Measurements from ENCODE around the gene BCL11B. TPM values are rescaled to one million over a fixed set of nuclear protein-coding genes. Genes with fewer than 3 reads are reported as not detected.

Gene BCL11B
- total and polyA plus RNA-seq, 5 experiments from 2014 or later: 8.2 to 209 (median 12.1) TPM

DNA sequence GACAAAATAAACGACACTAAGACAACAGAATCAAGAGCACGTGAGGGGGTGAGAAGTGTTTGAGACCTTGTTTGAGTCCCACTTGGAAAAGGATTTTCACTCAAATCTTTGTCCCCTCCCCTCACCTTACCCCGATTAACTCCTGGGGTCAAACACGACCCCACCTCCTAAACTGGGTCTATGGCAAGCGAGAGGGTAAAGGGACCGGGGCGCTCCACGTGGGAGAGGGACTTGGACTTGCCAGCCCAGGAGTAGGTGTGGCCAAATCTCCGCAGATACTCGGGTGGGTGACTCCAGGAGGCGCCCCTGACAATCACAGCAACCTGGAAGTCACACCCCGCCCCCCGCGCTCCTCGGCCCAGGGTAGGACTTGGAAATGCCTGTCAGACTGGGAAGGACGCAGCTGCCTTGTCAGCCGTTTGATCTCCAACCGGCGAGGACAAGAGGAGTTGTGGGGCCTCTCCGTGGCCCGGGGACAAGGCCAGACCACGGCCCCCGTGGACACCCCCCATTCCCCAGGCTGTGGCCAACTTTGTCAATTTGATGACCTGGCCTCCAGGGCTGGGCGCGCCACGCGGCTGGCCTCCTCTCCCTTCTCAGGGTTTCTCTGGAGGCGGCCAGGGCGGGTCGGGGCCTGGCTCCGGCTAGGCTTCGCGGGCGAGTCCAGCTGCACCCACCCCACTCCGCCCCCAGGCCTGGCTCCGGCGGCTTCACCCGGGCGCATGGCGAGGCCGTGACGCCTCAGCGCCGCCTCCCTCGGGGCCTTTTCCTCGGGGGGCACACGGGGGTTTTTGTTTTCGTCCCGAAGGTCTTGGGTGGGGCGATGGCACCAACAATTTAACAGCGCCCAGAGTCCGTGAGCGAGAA is 1.1 kb upstream of the BCL11B start:
- H3K36me3 Mint-ChIP-seq: peaks cover 15 to 22% (median 17%) of the 10 kb centered on the region in 3 donors
- peak overlapping the region; percentile 86 to 99 (median 94) for H3K27ac Mint-ChIP-seq
- DNase-seq (peak in 7 of 10 donors; percentile 45 to 80 (median 54)), ATAC-seq (peak; percentile 8)
- peaks cover 0 to 7% (median 0%) of the 10 kb centered on the region in 9 donors for H3K9me3 Mint-ChIP-seq
- peaks cover 0 to 9% (median 0%) of the 10 kb centered on the region in 5 donors for H3K27me3 Mint-ChIP-seq
- POLR2A ChIA-PET: interaction anchor here (0.7 to 17.4 kb wide), 18 partner anchors 13 to 1300 kb away, joined by 3 to 1316 read pairs (median 4); no protein-coding TSS in a partner anchor
- peaks cover 15 to 53% (median 35%) of the 10 kb centered on the region in 4 donors for H3K4me1 Mint-ChIP-seq
- peak overlapping the region; percentile 90 to 100 (median 96) for H3K4me3 Mint-ChIP-seq

DNA sequence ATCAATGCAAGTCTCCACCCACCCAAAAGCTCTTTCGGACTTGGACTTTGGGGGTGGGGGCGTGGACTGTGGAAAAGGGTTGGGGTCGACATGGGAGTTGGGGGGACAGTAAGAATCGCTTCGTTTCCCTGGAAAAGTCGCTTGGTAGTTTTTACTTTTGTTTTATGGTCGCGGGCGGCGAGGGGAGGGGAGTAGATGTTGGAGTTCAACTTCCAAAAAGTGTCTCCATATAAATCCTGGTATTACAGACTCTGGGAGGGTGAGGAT is 568 bp upstream of the BCL11B start:
- ATAC-seq (no peak), DNase-seq (peak in 1 of 10 donors; percentile 29)
- Mint-ChIP-seq H3K4me3 (peak overlapping the region; percentile 90 to 100 (median 96)), H3K9me3 (peaks cover 0 to 7% (median 0%) of the 10 kb centered on the region in 9 donors), H3K4me1 (peaks cover 17 to 56% (median 35%) of the 10 kb centered on the region in 4 donors), H3K27ac (peak overlapping the region; percentile 86 to 99 (median 94)), H3K36me3 (peaks cover 20 to 28% (median 23%) of the 10 kb centered on the region in 3 donors), H3K27me3 (peaks cover 0 to 9% (median 0%) of the 10 kb centered on the region in 5 donors)
- POLR2A ChIA-PET: interaction anchor here (0.7 to 17.4 kb wide), 23 partner anchors 13 to 1867 kb away, joined by 3 to 1316 read pairs (median 4); no protein-coding TSS in a partner anchor

- Mint-ChIP-seq H3K36me3 (peaks cover 20 to 40% (median 30%) of the 10 kb centered on the region in 3 donors), H3K9me3 (peaks cover 0 to 7% (median 0%) of the 10 kb centered on the region in 9 donors), H3K4me1 (peaks cover 19 to 58% (median 35%) of the 10 kb centered on the region in 4 donors), H3K27ac (peak overlapping the region; percentile 93 to 99 (median 96)), H3K4me3 (peak overlapping the region; percentile 90 to 100 (median 96)), H3K27me3 (peaks cover 0 to 9% (median 0%) of the 10 kb centered on the region in 5 donors)
- DNase-seq: peak in 4 of 10 donors; percentile 44 to 62 (median 54)
- ATAC-seq: peak; percentile 1
- POLR2A ChIA-PET: interaction anchor here (0.5 to 17.4 kb wide), 29 partner anchors 11 to 1866 kb away, joined by 3 to 1316 read pairs (median 5); no protein-coding TSS in a partner anchor
Observed at GRCh38 chr14:99271221-99271941, 616 bp downstream of the BCL11B start.

- Mint-ChIP-seq H3K27ac (peak overlapping the region; percentile 94 to 100 (median 99)), H3K4me1 (peaks cover 24 to 58% (median 36%) of the 10 kb centered on the region in 4 donors), H3K36me3 (peaks cover 21 to 45% (median 34%) of the 10 kb centered on the region in 3 donors), H3K27me3 (peaks cover 0 to 10% (median 0%) of the 10 kb centered on the region in 5 donors), H3K9me3 (peaks cover 0 to 7% (median 0%) of the 10 kb centered on the region in 9 donors), H3K4me3 (peak overlapping the region; percentile 90 to 100 (median 99))
- POLR2A ChIA-PET: interaction anchor here (0.6 to 17.4 kb wide), 22 partner anchors 11 to 1293 kb away, joined by 3 to 1316 read pairs (median 8); no protein-coding TSS in a partner anchor
- peak in 1 of 2 donors; percentile 1 for ATAC-seq
- peak in 5 of 10 donors; percentile 29 to 58 (median 37) for DNase-seq
Observed at GRCh38 chr14:99270458-99271220, 1.4 kb downstream of the BCL11B start.

- peak overlapping the region; percentile 99 to 100 (median 100) for H3K27ac Mint-ChIP-seq
- peak overlapping the region; percentile 88 to 100 (median 98) for H3K4me3 Mint-ChIP-seq
- peaks cover 29 to 59% (median 39%) of the 10 kb centered on the region in 4 donors for H3K4me1 Mint-ChIP-seq
- H3K9me3 Mint-ChIP-seq: peaks cover 0 to 7% (median 0%) of the 10 kb centered on the region in 9 donors
- peaks cover 0 to 9% (median 0%) of the 10 kb centered on the region in 5 donors for H3K27me3 Mint-ChIP-seq
- ATAC-seq (no peak), DNase-seq (peak in 4 of 10 donors; percentile 12 to 46 (median 36))
- peaks cover 26 to 57% (median 46%) of the 10 kb centered on the region in 3 donors for H3K36me3 Mint-ChIP-seq
- POLR2A ChIA-PET: interaction anchor here (0.5 to 17.4 kb wide), 37 partner anchors 9 to 1666 kb away, joined by 3 to 1316 read pairs (median 7); no protein-coding TSS in a partner anchor
Observed at GRCh38 chr14:99268810-99269707, 2.9 kb downstream of the BCL11B start.

DNA sequence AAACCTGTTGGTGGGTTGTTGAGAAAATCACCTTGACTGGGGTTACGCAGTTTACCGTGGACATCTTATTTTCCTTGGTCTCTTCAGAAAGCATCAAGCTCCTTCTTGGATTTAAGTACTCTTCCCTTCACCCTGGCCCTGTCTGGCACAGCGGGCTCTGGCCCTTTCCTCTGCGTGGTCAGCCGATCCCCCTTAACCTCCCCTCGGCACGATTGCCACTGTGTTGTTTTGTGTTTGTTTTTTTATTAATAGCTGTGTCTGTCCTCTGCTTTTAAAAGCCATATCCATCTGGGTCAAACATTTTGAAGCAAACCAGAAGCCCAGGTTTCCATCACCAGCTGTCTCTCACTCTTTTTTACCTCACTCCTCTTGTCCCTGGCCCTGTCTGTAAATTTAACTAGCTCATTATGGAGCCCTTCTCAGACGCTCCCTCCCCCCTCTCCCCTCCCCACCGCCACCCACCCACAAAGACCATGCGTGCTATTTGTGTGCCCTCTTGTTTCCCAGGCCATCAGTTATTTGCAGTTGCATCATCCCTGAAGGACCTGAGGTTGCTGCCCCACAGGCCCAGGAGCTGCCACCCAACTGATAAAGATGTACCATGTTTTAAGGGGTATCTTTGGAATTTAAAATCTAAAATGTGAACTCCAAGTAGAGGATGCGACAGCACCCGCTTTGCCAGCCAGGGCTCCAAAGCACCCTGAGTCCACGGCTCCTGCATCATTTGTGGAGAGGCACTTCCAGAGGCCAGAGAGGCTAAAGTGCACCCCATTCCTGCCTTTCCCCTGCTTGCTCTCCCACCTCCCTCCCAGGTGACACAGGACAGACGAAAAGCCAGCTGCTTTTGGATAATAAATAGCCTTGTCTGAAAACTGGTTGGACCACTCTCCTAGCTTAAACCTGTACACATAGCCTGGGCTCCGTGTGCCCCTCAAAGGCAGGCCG is 3.9 kb downstream of the BCL11B start:
- peaks cover 33 to 68% (median 45%) of the 10 kb centered on the region in 4 donors for H3K4me1 Mint-ChIP-seq
- peaks cover 26 to 67% (median 53%) of the 10 kb centered on the region in 3 donors for H3K36me3 Mint-ChIP-seq

DNA sequence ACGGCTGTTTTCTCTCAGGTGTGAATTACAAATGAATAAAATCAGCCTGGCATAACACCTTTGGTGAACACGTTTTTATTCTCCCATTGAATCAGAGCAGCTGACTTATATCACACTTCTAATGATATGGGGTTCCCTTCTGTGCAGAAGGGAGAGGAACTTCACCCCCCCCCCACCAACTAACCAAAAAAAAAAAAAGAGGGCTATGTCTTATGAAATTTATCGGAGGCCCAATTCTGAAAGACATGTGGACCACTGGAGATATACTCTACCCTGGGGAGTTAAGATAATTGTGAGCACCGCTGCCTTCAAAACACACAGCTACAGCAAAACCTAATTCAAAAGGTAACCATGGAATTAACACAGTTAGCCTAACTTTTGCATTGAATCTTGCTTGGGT is 4.6 kb downstream of the BCL11B start:
- H3K36me3 Mint-ChIP-seq: peaks cover 32 to 74% (median 60%) of the 10 kb centered on the region in 3 donors
- peaks cover 0 to 9% (median 0%) of the 10 kb centered on the region in 5 donors for H3K27me3 Mint-ChIP-seq

More for the DNA sequence above, 3.9 kb downstream of the BCL11B start:
- Mint-ChIP-seq H3K27ac (peak overlapping the region; percentile 99 to 100 (median 100)), H3K27me3 (peaks cover 0 to 9% (median 0%) of the 10 kb centered on the region in 5 donors), H3K9me3 (peaks cover 0 to 7% (median 0%) of the 10 kb centered on the region in 9 donors), H3K4me3 (peak overlapping the region; percentile 88 to 100 (median 98))
- no peak for ATAC-seq
- POLR2A ChIA-PET: interaction anchor here (0.5 to 17.4 kb wide), 31 partner anchors 8 to 1665 kb away, joined by 3 to 1316 read pairs (median 7); no protein-coding TSS in a partner anchor
- DNase-seq: peak in 5 of 10 donors; percentile 23 to 48 (median 43)

DNA sequence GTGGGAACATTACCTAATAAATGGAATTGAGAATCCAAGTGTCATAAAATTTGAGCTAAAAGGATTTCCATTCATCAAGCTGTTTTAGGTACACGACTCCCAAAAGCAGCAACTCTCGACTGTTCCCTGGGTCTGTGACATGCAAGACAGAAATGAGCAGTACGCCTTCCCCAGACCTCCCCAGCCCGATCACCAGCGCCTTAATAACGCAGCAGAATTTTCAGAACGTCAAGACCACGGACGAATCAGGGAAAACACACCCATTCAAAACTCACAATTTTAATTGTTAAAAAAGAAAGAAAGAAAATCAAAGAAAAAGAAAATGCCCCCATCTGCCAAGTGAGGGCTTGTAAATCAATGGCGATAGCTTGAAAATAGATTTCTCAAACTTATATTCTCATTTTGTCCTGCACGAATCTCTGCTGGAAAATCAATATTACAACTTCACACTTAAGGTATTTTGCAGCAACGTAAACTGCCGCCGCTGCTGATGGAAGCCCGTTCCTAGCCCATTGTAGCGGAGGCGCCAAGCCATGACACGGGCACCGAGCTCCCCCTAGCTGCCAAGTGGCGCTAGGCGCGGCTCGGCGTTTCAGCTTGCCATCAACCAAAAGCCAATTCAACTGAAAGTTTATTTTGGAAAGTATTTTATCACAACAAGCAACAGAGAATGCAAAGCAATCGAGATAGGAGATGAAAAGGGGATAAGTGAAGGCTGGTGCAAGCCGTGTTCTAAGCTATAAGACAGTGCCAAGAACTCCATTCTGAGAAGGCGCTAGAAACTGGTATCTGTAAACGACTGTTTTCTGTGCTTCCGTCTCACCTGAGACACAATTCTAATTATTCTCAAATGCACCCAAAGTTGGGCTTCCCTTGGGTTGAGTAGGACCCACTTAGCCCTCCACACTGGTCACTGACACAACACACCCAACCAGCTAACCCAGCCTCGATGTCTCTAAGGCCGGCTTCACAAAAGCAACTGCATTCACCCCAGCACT is 5.5 kb downstream of the BCL11B start:
- peaks cover 34 to 81% (median 64%) of the 10 kb centered on the region in 3 donors for H3K36me3 Mint-ChIP-seq

More for the DNA sequence above, 4.6 kb downstream of the BCL11B start:
- POLR2A ChIA-PET: interaction anchor here (0.6 to 17.4 kb wide), 26 partner anchors 7 to 1664 kb away, joined by 3 to 1316 read pairs (median 8); no protein-coding TSS in a partner anchor
- Mint-ChIP-seq H3K27ac (peak overlapping the region; percentile 99 to 100 (median 100)), H3K4me1 (peaks cover 34 to 68% (median 46%) of the 10 kb centered on the region in 4 donors), H3K4me3 (peak overlapping the region; percentile 88 to 100 (median 98)), H3K9me3 (peaks cover 0 to 7% (median 0%) of the 10 kb centered on the region in 9 donors)
- ATAC-seq (no peak), DNase-seq (peak in 2 of 10 donors; percentile 32 to 34)

More for the DNA sequence above, 5.5 kb downstream of the BCL11B start:
- ATAC-seq (peak; percentile 19 to 34), DNase-seq (peak; percentile 81 to 92 (median 89))
- Mint-ChIP-seq H3K4me3 (peak overlapping the region; percentile 88 to 100 (median 98)), H3K9me3 (peaks cover 0 to 7% (median 0%) of the 10 kb centered on the region in 9 donors), H3K4me1 (peaks cover 36 to 73% (median 53%) of the 10 kb centered on the region in 4 donors), H3K27me3 (peaks cover 0 to 8% (median 0%) of the 10 kb centered on the region in 5 donors), H3K27ac (peak overlapping the region; percentile 99 to 100 (median 100))
- POLR2A ChIA-PET: interaction anchor here (0.6 to 17.4 kb wide), 33 partner anchors 6 to 1663 kb away, joined by 3 to 1316 read pairs (median 5); no protein-coding TSS in a partner anchor
